ENCODE data around the gene TUBB6. TPM values are rescaled to one million over a fixed set of nuclear protein-coding genes. Genes with fewer than 3 reads are reported as not detected.

Gene TUBB6
- total RNA-seq, 2 donors from 2014 or later, result 7.8 to 41.6 TPM

GRCh38 chr18:12346240-12346565 lies 38.2 kb downstream of the TUBB6 start:
- intact Hi-C loops (cut with DNase I), result no loop called here
- no peak overlapping the region for H3K27ac ChIP-seq
- no peak overlapping the region for H3K9ac ChIP-seq (ENCODE audit: low read depth in 2 of 2, low read length in 2 of 2)
- no peaks in the 10 kb centered on the region for H3K9me3 ChIP-seq
- no peak overlapping the region for H3K4me3 ChIP-seq
- no peaks in the 10 kb centered on the region for H3K27me3 ChIP-seq
- no peak for TF ChIP-seq CTCF (IDR thresholded peaks at IDR 0.05)
- H3K4me1 ChIP-seq, result no peaks in the 10 kb centered on the region
- H3K36me3 ChIP-seq, result peaks cover 35% of the 10 kb centered on the region
- DNase-seq, result no peak

GRCh38 chr18:12347895-12348294 lies 39.9 kb downstream of the TUBB6 start:
- no peaks in the 10 kb centered on the region for H3K27me3 ChIP-seq
- H3K4me3 ChIP-seq, result no peak overlapping the region
- H3K9ac ChIP-seq (ENCODE audit: low read depth in 2 of 2, low read length in 2 of 2), result no peak overlapping the region
- H3K9me3 ChIP-seq, result no peaks in the 10 kb centered on the region
- H3K36me3 ChIP-seq, result peaks cover 28% of the 10 kb centered on the region
- no peak for DNase-seq
- H3K27ac ChIP-seq, result no peak overlapping the region
- H3K4me1 ChIP-seq, result no peaks in the 10 kb centered on the region
- no peak for TF ChIP-seq CTCF (IDR thresholded peaks at IDR 0.05)
- intact Hi-C loops (cut with DNase I), result no loop called here

- Histone ChIP-seq H3K4me3 (no peak overlapping the region), H3K9me3 (no peaks in the 10 kb centered on the region), H3K27ac (no peak overlapping the region), H3K4me1 (no peaks in the 10 kb centered on the region), H3K9ac (ENCODE audit: low read depth in 2 of 2, low read length in 2 of 2) (no peak overlapping the region), H3K27me3 (no peaks in the 10 kb centered on the region), H3K36me3 (peaks cover 14% of the 10 kb centered on the region)
- intact Hi-C loops (cut with DNase I), result no loop called here
- no peak for DNase-seq
- TF ChIP-seq CTCF (IDR thresholded peaks at IDR 0.05), result no peak
Observed at GRCh38 chr18:12352188-12352587, 44.1 kb downstream of the TUBB6 start.

- intact Hi-C loops (cut with DNase I), result no loop called here
- Histone ChIP-seq H3K4me1 (no peaks in the 10 kb centered on the region), H3K36me3 (peaks cover 20% of the 10 kb centered on the region), H3K9ac (ENCODE audit: low read depth in 2 of 2, low read length in 2 of 2) (no peak overlapping the region), H3K9me3 (no peaks in the 10 kb centered on the region), H3K27me3 (no peaks in the 10 kb centered on the region), H3K4me3 (no peak overlapping the region), H3K27ac (no peak overlapping the region)
- no peak for DNase-seq
- TF ChIP-seq CTCF (IDR thresholded peaks at IDR 0.05), result no peak
Observed at GRCh38 chr18:12359515-12359927, 51.5 kb downstream of the TUBB6 start.

GRCh38 chr18:12361770-12362378 lies 53.8 kb downstream of the TUBB6 start:
- Histone ChIP-seq H3K9me3 (no peaks in the 10 kb centered on the region), H3K36me3 (peaks cover 15% of the 10 kb centered on the region), H3K4me1 (no peaks in the 10 kb centered on the region), H3K4me3 (no peak overlapping the region), H3K9ac (ENCODE audit: low read depth in 2 of 2, low read length in 2 of 2) (no peak overlapping the region), H3K27me3 (no peaks in the 10 kb centered on the region), H3K27ac (no peak overlapping the region)
- intact Hi-C loops (cut with DNase I), result no loop called here
- DNase-seq, result no peak
- no peak for TF ChIP-seq CTCF (IDR thresholded peaks at IDR 0.05)

All from colonic mucosa (tissue), 4 donors.